Smooth muscle cell (in vitro differentiated cells): ENCODE measurements around the gene MX2. TPM values are rescaled to one million over a fixed set of nuclear protein-coding genes. Genes with fewer than 3 reads are reported as not detected.

Experiments
- DNase-seq: peaks from one replicate; lab custom pipeline; 2025; ENCODE audit not compliant: unreplicated experiment; lab: John Stamatoyannopoulos, UW
- H2AFZ ChIP-seq: fragments of 200-600 bp; sonication (generic); 2 replicates; pipeline ENCODE4 v1.6.0; 2016; ENCODE audit warnings: antibody characterized with exemption, low read depth, mild to moderate bottlenecking
- H3F3A ChIP-seq: fragments of 200-600 bp; sonication (generic); 2 replicates; pipeline ENCODE4 v1.6.0; 2017; ENCODE audit warnings: antibody characterized with exemption, low read depth
- H3K27ac ChIP-seq: fragments of 200-600 bp; sonication (generic); 2 replicates; pipeline ENCODE4 v1.5.1; 2016; ENCODE audit warnings: low read depth, mild to moderate bottlenecking
- H3K27me3 ChIP-seq: fragments of 200-600 bp; sonication (generic); 2 replicates; pipeline ENCODE4 v1.6.1; 2016; ENCODE audit warnings: low read depth, mild to moderate bottlenecking
- H3K36me3 ChIP-seq: fragments of 200-600 bp; sonication (generic); 2 replicates; pipeline ENCODE4 v1.5.1; 2016; ENCODE audit warnings: low read depth
- H3K4me1 ChIP-seq: fragments of 200-600 bp; sonication (generic); 2 replicates; pipeline ENCODE4 v1.5.1; 2016; ENCODE audit warnings: low read depth
- H3K4me2 ChIP-seq: fragments of 200-600 bp; sonication (generic); 2 replicates; pipeline ENCODE4 v1.6.0; 2016; ENCODE audit warnings: mild to moderate bottlenecking
- H3K4me3 ChIP-seq: fragments of 200-600 bp; sonication (generic); 2 replicates; pipeline ENCODE4 v1.5.1; 2016; ENCODE audit warnings: mild to moderate bottlenecking
- H3K79me2 ChIP-seq: fragments of 200-600 bp; sonication (generic); 2 replicates; pipeline ENCODE4 v1.6.0; 2016; ENCODE audit warnings: low read depth, mild to moderate bottlenecking
- H3K9ac ChIP-seq: fragments of 200-600 bp; sonication (generic); 2 replicates; pipeline ENCODE4 v1.6.0; 2016; ENCODE audit warnings: low read depth
- H3K9me3 ChIP-seq: fragments of 200-600 bp; sonication (generic); replicated peaks from 2 replicates; pipeline ENCODE4 v1.5.1; 2016; ENCODE audit warnings: low read depth
- H4K20me1 ChIP-seq: fragments of 200-600 bp; sonication (generic); 2 replicates; pipeline ENCODE4 v1.6.0; 2016; ENCODE audit warnings: low read depth
- CTCF ChIP-seq: fragments of 200-600 bp; sonication (generic); IDR thresholded peaks from 2 replicates; pipeline ENCODE4 v1.5.1; 2017; ENCODE audit warnings: borderline replicate concordance, mild to moderate bottlenecking, antibody characterized with exemption; ENCODE audit not compliant: insufficient read depth, poor library complexity, severe bottlenecking
- WGBS: methylation state at CpG from one replicate; pipeline ENCODE4 v1.1.7; 2016; ENCODE audit warnings: low lambda C conversion rate; 5-methylcytosine and 5-hydroxymethylcytosine counted together
- polyA plus RNA-seq: library from polyadenylated mRNA; unstranded; fragments of >200 nt; fragmentation: Nextera tagmentation; extraction: Ambion mirVana; gene quantifications from 2 replicates; pipeline ENCODE4 v1.2.1, GENCODE V29; 2016
- total RNA-seq: library from RNA; depleted of rRNA; stranded (reverse); fragments of >200 nt; gene quantifications from 2 replicates; pipeline ENCODE4 v1.2.3, GENCODE V29; 2014

The MX2 gene
- total and polyA plus RNA-seq, 2 experiments from 2014 or later: 2.5 to 3.1 TPM

- Histone ChIP-seq H3F3A (no peaks in the 10 kb centered on the region), H4K20me1 (no peaks in the 10 kb centered on the region), H3K79me2 (no peaks in the 10 kb centered on the region), H3K4me1 (no peaks in the 10 kb centered on the region), H3K9ac (no peak overlapping the region), H3K27ac (no peak overlapping the region), H3K27me3 (peaks cover 10% of the 10 kb centered on the region), H3K4me3 (no peak overlapping the region), H2AFZ (no peak overlapping the region), H3K9me3 (no peaks in the 10 kb centered on the region), H3K36me3 (no peaks in the 10 kb centered on the region), H3K4me2 (no peak overlapping the region)
- no peak for TF ChIP-seq CTCF
- 90% methylated on average over 23 of the region's 23 CpGs for WGBS
- no peak for DNase-seq
These were observed 39.1 kb upstream of the MX2 start for GRCh38 chr21:41322496-41323382.

GRCh38 chr21:41325138-41325912 lies 36.5 kb upstream of the MX2 start:
- Histone ChIP-seq H3K4me2 (no peak overlapping the region), H4K20me1 (no peaks in the 10 kb centered on the region), H3K27ac (no peak overlapping the region), H2AFZ (no peak overlapping the region), H3K9me3 (no peaks in the 10 kb centered on the region), H3K9ac (no peak overlapping the region), H3K79me2 (no peaks in the 10 kb centered on the region), H3K4me1 (no peaks in the 10 kb centered on the region), H3K27me3 (no peaks in the 10 kb centered on the region), H3F3A (no peaks in the 10 kb centered on the region), H3K36me3 (no peaks in the 10 kb centered on the region), H3K4me3 (no peak overlapping the region)
- 93% methylated on average over 7 of the region's 7 CpGs for WGBS
- TF ChIP-seq CTCF: no peak
- DNase-seq: no peak

- H3F3A ChIP-seq: no peaks in the 10 kb centered on the region
- no peaks in the 10 kb centered on the region for H3K27me3 ChIP-seq
- no peak overlapping the region for H3K4me3 ChIP-seq
- 94% methylated on average over 13 of the region's 13 CpGs for WGBS
- no peaks in the 10 kb centered on the region for H4K20me1 ChIP-seq
- no peaks in the 10 kb centered on the region for H3K36me3 ChIP-seq
- H3K79me2 ChIP-seq: no peaks in the 10 kb centered on the region
- H3K9ac ChIP-seq: no peak overlapping the region
- DNase-seq: no peak
- H3K4me1 ChIP-seq: no peaks in the 10 kb centered on the region
- TF ChIP-seq CTCF: no peak
- no peak overlapping the region for H3K27ac ChIP-seq
- H2AFZ ChIP-seq: no peak overlapping the region
- H3K4me2 ChIP-seq: no peak overlapping the region
- no peaks in the 10 kb centered on the region for H3K9me3 ChIP-seq
These were observed 35.3 kb upstream of the MX2 start for GRCh38 chr21:41326414-41327080.
